Pons (tissue), 1 donor: ENCODE measurements around the gene SMC4.
"Not testable (repeated sequence)": the region's sequence is repeated elsewhere in the genome, so short reads cannot be mapped to it uniquely, and the experiment has no call there.

ENCODE experiments used
- DNase-seq: peaks from one replicate; pipeline ENCODE4 v3.0.0-alpha.2; 2016; ENCODE audit warnings: low spot score

Gene SMC4

DNA sequence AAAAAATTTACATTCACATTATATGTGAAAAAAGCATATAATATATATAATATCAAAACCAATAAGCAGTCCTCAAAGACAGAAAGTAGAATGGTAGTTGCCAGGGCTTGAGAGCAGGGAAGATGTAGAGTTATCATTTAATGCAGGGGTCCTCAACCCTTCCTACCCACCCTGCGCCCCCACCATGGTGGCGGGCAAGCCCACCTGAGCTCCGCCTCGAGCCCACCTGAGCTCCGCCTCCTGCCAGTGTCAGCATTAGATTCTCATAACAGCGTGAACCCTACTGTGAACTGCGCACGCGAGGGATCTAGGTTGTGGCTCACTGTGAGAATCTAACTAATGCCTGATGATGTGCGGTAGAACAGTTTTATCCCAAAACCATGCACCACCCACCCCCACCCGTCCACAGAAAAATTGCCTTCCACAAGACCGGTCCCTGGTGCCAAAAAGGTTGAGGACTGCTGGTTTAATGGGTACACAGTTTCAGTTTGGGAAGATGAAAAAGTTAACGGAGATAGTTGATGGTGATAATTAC, 47.1 kb downstream of the SMC4 start:
- no peak for DNase-seq

DNA sequence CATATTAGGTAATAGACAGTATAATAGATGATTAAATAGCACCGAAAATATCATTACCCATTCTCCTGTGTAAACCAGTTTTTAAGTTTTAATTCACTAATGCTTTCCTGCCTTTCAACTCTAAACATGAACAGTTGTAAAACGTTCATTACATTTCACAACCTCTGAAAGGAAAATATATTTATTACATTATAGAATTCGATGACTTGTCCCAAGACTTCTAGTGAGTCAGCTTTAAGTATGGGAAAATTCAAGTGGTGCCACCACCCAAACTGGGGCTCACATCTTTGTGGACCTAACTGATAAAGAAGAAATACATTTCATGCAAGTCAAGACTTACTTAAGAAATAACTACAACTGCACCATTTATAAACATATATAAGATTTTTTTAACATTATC, 48.1 kb downstream of the SMC4 start:
- no peak for DNase-seq

DNA sequence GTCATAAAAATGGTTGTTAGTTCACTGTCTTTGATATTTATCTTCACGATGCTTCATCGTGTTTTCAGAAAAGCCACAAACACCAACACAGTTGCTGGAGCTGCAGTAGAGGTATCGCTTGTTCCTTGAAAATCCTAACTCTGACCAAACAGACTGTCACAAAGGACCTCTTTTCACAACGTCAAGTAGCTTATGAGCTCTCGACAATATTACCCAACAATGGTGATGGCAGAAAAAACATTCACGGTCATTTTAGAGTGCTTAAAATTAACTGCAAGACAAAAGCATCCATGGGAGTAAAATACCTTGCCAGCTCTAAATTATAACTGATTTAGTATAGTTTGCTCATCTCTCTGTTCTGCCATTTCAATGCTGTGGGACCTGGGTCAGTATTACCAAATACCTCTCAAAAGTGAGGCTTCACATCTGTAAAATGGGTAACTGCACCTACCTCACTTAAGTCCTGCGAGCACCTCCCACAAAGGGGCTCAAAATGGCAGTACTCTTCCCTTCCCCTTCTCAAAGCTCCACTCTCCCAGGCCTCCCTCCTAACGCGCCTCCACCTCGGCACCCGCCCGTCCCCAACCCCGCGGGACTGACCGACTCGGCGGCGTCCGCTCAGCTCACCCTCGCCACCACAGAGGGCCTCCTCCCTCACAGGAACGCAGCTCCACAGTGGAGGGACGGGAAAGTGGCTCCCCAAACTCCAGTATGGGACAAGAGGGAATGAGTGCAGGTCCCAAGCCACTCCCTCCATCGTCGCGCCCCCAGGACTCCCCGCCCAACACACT, 49.6 kb downstream of the SMC4 start:
- peak; percentile 75 for DNase-seq

DNA sequence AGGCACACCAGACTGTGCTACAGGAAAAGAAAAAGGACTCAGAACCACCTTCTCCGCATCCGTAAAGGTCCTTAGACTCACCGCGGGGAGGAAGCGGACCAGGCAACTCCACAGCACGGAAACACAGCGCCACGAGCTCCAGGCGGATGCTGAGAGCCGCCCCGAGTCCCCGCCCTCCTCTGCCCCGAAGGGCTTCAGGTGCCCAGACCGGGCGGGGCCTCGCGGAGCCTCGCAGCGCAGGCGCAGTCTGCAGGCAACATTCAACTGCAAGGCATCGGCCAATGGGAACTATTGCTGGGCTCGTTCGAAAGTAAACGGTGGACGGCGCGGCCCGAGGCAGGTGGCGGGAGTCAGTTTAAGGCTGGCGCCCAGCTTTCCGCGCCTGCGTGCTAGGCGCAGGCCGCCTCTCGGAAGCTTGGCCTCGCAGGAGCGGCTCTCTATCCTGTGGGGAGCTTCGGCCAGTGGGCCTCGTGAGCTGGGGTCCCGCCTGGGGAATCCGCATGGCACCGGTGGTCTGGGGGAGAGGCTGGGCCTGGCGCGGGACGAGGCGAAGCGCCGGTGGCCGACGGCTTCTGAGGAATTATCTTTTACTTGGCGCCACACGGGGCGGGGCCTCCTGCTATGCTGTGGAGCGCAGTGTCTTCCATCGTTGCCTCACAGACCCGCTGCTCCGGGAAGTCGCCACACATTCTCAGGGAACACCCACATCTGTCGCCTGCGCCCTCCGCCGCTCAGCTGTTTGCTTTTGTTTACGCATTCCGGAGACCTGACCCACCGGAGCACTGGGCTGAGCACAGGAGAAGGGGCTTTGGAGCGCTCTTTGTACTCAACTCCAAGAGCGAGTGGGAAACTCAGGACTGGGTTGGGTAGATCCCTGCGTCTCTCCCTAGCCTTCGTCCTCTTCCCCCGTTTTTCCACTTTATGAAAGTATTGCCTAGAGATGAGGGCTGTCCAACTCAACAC, 50.5 kb downstream of the SMC4 start, which contains the start of gene TRIM59:
TRIM59 (minus strand) TSS at position 151 of the 963 bp plus-strand sequence. CDS start 10,603 bp downstream, outside the sequence.
- DNase-seq, result peak; percentile 79

DNA sequence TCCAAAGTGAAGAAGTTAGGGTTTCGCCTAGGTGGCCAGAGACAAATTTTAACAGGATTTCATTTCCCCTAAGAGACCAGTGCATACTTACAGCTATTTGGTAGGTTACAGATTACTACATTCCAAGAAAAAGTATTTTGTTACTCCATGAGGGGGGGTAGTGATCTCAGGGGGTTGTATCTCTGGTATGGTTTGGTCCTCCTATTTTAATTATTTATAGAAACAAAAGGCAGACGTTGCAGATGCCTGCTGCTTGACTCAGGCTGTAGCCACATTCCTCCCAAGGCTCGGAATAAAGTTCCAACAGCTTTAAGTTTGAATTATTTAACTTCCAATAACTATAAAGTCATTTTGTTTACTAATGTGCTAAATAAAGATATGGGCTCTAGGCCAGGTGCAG, 51.4 kb downstream of the SMC4 start:
- no peak for DNase-seq

DNA sequence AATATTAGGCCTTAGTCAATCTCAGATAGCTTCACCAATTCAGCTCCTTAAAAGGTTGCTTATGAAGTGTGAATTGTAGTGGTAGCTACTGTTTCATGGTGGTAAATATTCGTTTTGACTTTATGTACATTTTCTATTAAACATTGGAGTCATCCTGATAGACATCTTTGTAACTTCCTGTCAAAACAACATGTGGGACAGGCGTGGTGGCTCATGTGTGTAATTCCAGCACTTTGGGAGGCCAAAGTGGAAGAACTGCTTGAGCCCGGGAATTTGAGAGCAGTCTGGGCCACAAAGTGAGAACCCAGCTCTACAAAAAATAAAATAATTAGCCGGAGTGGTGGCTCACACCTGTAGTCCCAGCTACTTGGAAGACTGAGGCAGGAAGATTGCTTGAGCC, 52.2 kb downstream of the SMC4 start:
- no peak for DNase-seq

DNA sequence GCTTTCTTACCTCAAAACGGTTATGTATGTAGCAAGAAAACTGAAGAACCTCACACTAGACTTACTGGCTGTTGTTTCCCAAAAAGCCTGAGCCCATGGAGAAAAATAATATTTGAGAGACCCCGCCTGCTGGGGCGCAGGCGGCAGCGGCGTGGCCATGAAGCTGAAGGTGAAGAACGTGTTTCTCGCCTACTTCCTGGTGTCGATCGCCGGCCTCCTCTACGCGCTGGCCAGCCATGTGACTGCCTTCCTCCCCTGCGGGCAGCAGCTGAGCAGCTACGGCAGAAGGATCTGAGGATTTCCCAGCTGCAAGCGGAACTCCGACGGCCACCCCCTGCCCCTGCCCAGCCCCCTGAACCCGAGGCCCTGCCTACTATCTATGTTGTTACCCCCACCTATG, 52.8 kb downstream of the SMC4 start:
- DNase-seq, result not testable (repeated sequence)

DNA sequence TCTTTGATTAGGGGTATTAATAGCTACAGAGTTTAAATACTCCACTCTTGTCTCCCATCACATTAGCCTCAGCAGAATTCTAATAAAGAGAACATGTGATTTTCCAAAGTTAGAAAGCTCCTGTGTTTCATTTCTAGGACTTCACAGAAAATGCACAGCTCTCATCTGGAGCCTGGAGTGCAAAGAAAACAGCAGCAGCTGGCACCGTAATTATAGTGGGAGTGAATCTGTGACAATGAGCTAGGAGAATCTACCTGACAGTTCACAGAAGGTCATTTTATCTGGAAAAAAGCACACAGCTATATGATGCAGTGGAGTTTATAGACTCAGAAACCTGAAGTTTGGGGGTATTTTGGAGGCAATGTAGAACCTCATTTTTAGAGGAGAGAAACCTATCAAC, 55.5 kb downstream of the SMC4 start:
- no peak for DNase-seq

DNA sequence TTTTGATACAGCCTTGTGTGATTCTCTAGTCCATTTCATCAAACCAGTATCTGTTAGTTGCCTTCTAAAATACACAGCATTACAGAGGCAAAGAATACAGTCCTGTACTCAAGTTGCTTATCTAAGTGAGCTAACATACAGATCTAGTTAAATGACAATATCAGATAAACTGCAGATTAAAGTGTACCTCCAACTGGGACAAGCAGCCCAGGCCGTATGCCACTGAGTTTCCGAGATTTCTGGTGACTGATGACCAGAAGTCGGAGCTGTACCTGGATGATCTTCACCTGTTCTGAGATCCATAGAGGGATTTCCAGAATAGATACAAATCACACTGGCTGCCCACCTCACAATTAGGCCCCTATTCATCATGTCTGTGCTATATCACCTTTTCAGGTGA, 56.4 kb downstream of the SMC4 start:
- no peak for DNase-seq

DNA sequence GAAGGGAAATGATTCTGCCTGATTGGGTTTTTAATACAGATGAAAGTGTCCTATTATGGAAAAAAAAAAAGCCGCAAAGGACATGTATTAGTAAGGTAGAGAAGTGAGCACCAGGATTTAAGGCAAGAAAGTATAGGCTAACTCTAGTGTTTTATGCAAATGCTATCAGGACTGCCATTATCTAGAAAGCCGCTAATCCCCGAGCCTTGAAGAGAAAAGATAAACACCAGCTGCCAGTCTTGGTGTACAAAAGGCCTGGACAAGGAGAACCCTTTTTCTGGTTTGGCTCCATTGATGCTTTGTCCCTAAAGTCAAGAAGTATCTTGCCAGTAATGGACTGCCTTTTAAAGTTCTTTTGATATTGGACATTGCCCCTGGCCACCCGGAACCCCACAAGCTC, 58.7 kb downstream of the SMC4 start:
- no peak for DNase-seq

DNA sequence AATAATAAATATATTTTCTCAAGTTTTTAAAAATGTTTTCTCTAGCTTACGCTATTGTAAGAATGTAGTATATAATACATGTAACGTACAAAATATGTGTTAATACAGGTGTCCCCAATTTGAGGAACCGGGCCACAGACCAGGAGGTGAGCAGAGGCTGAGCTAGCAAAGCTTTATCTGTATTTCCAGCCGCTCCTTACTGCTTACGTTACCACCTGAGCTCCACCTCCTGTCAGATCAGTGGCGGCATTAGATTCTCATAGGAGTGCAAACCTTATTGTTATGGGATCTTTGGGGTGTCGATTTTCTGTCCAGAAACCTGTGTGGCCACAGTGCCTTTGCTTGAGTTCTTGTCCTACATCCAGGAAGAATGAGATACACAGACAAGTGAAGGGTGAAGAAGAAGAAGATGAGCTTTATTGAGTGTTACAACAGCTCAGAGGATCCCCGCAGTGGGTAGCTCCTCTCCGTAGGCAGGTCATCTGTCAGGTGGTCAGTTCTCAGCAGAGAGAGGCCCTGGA, 60.1 kb downstream of the SMC4 start:
- DNase-seq, result no peak

DNA sequence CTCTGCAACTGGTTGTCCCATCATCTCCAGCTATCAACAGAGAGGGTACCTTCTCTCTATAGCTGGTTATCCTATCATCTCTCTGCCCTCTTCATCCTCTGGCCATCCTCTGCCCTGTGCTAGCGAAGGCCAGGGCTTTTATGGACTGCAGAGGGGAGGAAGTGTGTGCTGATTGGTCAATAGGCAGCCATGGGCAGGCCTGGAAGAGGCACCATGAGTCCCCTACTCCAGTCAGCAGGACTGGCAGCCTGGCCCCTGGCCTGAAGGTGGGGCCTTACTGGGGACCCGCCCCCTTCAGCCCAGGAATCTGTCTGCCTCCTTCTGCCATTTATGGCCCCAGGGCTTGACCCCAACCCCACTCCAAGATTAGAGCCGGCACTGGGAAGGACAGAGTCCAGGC, 60.6 kb downstream of the SMC4 start:
- no peak for DNase-seq

DNA sequence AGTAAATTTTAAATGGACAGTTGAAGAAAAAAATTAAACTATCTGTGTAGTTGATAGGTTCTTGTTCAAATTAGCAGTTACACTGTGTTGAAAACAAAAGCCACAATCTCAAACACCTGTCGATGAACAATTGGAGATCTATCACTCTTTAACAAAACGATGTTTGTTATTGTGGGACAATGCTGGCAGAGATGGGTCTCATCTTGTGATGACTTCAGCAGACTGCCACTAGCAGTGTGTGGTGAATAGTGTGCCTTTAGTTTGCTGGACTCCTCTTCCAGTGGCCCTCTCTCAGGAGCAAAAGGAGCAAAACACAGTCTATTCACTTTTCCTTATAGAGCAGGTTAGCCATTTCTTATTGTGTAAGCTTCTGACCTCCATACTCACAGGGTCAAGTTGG, 64.9 kb downstream of the SMC4 start:
- peak; percentile 98 for DNase-seq

DNA sequence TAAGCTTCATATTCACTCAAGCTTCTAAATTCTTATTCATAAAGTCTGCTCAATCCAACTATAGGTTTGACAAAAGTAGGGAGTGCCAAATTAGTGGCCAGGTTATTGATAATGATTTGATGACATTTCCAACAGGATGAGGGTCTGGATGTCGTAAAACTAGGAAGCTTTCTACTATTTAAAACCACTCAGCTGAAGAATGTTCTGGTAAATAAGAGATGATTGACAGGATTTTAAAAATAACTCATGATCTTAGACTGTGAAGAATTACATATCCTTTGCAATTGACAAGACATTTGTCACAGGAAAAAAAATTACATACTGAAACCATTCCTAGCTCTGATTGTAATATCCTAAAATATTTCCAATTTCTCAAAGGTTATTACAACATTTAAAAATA, 65.5 kb downstream of the SMC4 start:
- no peak for DNase-seq

DNA sequence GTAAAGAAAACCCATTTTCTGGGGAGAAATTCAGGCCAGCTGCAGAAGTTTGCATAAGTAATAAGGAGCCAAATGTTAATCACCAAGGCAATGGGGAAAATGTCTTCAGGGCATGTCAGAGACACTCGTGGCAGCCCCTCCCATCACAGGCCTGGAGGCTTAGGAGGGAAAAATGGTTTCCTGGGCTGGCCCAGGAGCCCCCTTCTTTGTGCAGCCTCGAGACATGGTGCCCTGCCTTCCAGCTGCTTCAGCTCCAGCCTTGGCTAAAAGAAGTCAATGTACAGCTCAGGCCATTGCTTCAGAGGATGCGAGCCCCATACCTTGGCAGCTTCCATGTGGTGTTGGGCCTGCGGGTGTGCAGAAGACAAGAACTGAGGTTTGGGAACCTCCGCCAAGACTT, 70.7 kb downstream of the SMC4 start:
- DNase-seq, result no peak

DNA sequence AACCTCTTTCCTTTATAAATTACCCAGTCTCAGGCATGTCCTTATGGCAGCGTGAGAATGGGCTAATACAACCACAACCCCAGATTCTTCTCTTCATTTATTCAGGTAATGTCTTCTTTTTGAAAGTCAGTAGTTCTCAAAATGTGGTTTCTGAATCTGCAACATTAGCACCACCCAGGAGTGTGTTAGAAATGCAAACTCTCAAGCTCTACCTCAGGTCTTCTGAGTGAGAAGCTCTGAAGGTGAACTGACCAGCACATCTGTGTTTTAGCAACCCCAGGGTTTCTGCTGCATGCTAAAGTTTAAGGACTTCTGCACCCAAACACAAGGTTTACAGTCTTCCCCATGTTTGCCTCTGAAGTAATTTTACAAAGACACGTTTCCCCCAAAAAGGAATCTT, 72.4 kb downstream of the SMC4 start:
- no peak for DNase-seq

DNA sequence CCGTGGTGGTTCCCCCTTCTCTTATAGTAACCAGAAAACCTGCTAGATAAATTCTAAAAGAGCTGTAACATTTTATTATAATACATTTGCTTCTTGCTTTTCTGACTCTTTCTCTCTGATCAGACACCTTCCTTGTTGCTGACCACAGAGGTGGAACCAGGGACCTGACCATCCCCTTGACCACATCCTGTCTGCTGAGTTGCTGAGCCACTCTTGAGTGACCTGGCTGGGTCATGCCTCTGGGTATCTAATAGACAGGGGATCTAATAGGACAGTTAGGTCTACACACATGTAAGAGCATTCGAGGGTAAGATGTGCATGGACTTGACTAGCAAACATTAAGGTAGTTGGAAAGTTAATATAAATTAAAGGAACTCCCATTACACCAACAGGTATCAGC, 72.9 kb downstream of the SMC4 start:
- no peak for DNase-seq

DNA sequence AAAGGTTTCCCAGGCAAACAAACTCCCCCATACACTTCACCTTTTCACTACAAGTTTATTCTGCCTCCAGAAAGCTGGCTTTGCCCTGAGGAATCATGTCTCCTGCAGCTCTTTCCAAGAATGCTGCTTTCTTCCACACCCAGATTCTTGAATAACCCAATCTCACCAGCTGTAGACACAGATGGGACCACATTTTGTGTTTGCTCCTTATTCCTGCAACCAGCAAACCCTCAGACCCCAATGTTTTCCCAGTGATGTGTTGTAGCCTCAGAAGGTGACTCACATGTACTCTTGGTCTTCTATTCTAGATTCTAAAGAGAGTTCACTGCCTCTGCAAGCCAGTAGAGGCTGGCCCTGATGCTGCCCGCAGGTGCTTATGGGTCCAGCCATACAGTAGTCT, 73.8 kb downstream of the SMC4 start:
- DNase-seq, result no peak

DNA sequence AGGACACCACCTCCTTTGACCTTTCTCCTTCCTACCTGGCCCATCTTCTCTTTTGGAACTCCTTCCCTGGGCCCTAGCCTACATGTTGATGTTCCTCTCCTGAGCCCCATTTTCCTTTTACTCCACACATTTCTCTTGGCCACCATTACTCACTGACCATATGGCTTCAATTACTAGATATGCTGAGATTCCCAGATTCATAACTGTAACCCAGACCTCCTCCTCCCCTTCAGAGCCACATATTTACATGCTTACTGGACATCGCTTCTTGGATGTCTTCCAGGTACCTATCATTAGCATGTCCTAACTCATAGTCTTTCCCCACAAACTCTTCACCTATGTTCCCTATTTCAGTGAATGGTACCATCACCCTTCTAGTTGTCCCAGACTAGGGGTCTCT, 74.5 kb downstream of the SMC4 start:
- no peak for DNase-seq

DNA sequence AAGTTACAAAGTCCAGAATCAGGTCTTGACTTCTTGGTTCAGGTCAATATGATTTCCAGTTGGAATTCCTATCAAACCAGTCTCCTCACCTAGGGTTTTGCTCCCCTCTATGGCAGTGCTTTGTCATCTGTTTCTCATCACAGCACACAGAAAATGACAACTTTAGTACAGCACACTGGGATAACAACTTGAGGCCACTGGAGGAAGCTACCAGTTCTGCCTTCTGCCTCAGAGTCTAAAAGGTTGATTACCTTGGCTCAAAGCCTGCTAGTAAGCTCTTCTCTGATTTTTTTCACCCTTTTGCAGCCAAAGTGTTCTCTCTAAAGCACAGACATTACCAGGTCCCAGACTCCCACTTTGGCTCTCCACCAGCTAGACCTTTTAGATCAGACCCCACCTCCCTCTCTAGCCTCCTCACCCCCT, 75.0 kb downstream of the SMC4 start:
- no peak for DNase-seq

DNA sequence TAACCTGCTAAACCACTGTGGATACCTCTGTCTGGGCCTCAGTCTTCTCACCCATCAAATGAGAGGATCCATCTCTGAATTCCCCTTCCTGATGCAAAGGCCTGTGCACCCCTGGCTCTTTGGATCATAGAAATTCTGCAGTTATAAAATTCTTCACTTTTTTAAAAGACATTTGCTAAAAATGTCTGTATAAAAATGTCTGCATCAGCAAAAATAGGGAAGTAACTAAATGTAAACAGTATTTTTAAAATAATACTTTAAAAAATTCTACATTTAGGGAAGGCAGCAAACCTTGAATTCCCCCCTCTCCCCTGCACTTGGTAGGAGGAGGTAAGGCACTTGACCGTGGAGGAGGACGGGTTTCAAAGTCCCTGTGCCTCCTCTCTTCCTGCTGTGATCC, 75.7 kb downstream of the SMC4 start:
- DNase-seq, result no peak

DNA sequence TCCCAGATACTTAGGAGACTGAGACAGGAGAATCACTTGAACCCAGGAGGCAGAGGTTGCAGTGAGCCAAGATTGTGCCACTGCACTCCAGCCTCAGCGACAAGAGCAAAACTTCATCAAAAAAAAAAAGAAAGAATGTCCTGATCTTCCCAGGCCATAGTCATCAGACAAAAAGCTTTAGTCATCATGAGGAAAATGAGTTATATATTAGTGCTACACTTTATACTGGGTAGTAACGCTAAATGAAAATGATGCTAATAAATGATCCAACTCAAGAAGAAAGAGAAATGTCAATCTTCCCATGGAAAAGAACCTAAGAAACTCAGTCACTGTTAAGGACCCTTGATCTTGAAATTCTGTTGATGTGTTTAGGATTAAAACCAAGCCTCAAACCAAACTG, 76.4 kb downstream of the SMC4 start:
- no peak for DNase-seq

DNA sequence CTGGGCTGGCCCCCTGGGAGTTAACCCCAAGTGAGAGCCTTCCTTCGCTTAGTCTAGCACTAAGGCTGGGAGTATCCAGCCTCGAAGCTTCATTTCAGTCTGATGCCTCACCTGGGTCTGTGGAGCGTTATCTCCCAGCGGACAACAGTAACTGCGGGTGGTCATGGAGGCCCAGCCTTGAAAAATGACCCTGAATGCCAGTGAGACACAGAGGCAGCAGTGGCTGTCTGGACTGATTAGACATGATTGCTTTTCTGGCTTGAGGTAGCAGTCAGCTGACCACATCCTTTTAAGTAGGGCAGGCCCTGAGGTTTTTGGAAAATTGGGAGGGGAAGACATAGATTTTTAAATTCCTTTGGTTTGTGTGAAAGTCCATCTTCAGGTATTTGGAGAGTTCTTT, 78.3 kb downstream of the SMC4 start:
- DNase-seq, result no peak
